Thyroid gland (tissue), 4 donors: Measurements from ENCODE around the gene ST6GAL2.

ENCODE experiments used
- POLR2A ChIP-seq, 2 donors: fragments of 450-650 bp; IDR thresholded peaks; one replicate each; pipeline ENCODE4 v1.6.1; 2017; ENCODE audit warnings: antibody characterized with exemption in 2 of 2, mild to moderate bottlenecking in 2 of 2, moderate library complexity in 1 of 2
- TF ChIP-seq, protein P1 (sequence below), 6 experiments: fragments of 200-600 bp in 3 of 6; fragments of 450-650 bp in 3 of 6; sonication (generic) in 3 of 6; IDR thresholded peaks; one replicate each; pipeline ENCODE4 v1.5.1; 2016 to 2019; ENCODE audit warnings: antibody characterized with exemption in 6 of 6, mild to moderate bottlenecking in 2 of 6, inconsistent platforms in 1 of 6, moderate library complexity in 1 of 6

DNA sequence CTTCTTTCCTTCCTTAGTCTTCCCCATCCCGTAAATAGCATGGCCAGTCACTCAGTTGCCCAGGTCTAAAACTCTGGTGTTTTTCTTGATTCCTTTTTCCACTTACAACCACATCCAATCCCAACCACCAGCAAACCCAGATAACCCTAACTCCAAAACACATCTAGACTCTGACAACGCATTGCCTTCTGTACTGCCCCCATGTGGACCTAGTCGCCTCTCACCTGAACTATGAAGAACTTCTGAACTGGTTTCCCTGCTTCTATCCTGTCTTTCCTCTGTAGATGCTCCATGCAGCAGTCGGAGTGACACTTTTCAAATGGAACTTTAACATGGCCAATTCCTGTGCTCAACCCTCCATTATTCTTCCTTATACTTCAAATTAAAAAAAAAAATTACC lies 26.5 kb downstream of the ST6GAL2 start:
- TF ChIP-seq, protein P1, sequence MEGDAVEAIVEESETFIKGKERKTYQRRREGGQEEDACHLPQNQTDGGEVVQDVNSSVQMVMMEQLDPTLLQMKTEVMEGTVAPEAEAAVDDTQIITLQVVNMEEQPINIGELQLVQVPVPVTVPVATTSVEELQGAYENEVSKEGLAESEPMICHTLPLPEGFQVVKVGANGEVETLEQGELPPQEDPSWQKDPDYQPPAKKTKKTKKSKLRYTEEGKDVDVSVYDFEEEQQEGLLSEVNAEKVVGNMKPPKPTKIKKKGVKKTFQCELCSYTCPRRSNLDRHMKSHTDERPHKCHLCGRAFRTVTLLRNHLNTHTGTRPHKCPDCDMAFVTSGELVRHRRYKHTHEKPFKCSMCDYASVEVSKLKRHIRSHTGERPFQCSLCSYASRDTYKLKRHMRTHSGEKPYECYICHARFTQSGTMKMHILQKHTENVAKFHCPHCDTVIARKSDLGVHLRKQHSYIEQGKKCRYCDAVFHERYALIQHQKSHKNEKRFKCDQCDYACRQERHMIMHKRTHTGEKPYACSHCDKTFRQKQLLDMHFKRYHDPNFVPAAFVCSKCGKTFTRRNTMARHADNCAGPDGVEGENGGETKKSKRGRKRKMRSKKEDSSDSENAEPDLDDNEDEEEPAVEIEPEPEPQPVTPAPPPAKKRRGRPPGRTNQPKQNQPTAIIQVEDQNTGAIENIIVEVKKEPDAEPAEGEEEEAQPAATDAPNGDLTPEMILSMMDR (IDR thresholded peaks at IDR 0.05): no peak
- TF ChIP-seq POLR2A (IDR thresholded peaks at IDR 0.05): no peak
